Activated CD4-positive, alpha-beta memory T cell treated with anti-CD3 and anti-CD28 coated beads, Interleukin-2, amount 10 ng/mL, durations not matched to agents 7 days and 5 days (primary cell): Measurements from ENCODE around the gene VPS45. TPM values are rescaled to one million over a fixed set of nuclear protein-coding genes. Genes with fewer than 3 reads are reported as not detected.

Source experiments
- CTCF ChIA-PET: fragments of 350-600 bp; sonication (Branson Sonifier 250); formaldehyde crosslinking; loops from one replicate; lab custom pipeline; 2021; ENCODE audit warnings: antibody characterized with exemption, inconsistent platforms; lab: Charles Lee
- POLR2A ChIA-PET: fragments of 350-600 bp; sonication (Branson Sonifier 250); formaldehyde crosslinking; loops from one replicate; lab custom pipeline; 2021; ENCODE audit warnings: antibody characterized with exemption; lab: Charles Lee
- DNase-seq: peaks from one replicate; pipeline ENCODE4 v3.0.0-alpha.2; 2020
- H3K27ac Mint-ChIP-seq: one replicate; pipeline ENCODE4 v1.8.0; 2021; ENCODE audit warnings: mild to moderate bottlenecking, mixed read lengths
- H3K27me3 Mint-ChIP-seq: one replicate; pipeline ENCODE4 v1.8.0; 2021; ENCODE audit warnings: mixed read lengths
- H3K36me3 Mint-ChIP-seq: one replicate; pipeline ENCODE4 v1.8.0; 2021; ENCODE audit warnings: low read depth, mixed read lengths
- H3K4me1 Mint-ChIP-seq: one replicate; pipeline ENCODE4 v1.8.0; 2021; ENCODE audit warnings: mixed read lengths
- H3K4me3 Mint-ChIP-seq: one replicate; pipeline ENCODE4 v1.8.0; 2021; ENCODE audit warnings: mild to moderate bottlenecking, mixed read lengths
- H3K9me3 Mint-ChIP-seq: one replicate; pipeline ENCODE4 v1.8.0; 2021; ENCODE audit warnings: mixed read lengths
- total RNA-seq, 2 experiments: library from RNA; stranded (reverse); gene quantifications; one replicate each; pipeline ENCODE4 v1.2.3, GENCODE V29; 2021

The VPS45 gene
- total RNA-seq, 2 experiments from 2014 or later = 35.4 to 39.0 TPM

GRCh38 chr1:150162862-150163706 is 95.5 kb downstream of the VPS45 start:
- H3K36me3 Mint-ChIP-seq = peaks cover 26% of the 10 kb centered on the region
- ChIA-PET POLR2A (interaction anchor here (0.5 to 4.3 kb wide), 5 partner anchors 12 to 102 kb away, joined by 3 to 47 read pairs (median 6); partner anchors contain the start of genes PLEKHO1 and VPS45), CTCF (interaction anchor here (1.3 to 16.1 kb wide), 4 partner anchors 24 to 273 kb away, joined by 3 to 225 read pairs (median 36); partner anchors contain the start of gene VPS45)
- peaks cover 63% of the 10 kb centered on the region for H3K4me1 Mint-ChIP-seq
- H3K4me3 Mint-ChIP-seq = no peak overlapping the region
- H3K27ac Mint-ChIP-seq = no peak overlapping the region
- no peak for DNase-seq
- H3K9me3 Mint-ChIP-seq = no peaks in the 10 kb centered on the region
- H3K27me3 Mint-ChIP-seq = peaks cover 2% of the 10 kb centered on the region

DNA sequence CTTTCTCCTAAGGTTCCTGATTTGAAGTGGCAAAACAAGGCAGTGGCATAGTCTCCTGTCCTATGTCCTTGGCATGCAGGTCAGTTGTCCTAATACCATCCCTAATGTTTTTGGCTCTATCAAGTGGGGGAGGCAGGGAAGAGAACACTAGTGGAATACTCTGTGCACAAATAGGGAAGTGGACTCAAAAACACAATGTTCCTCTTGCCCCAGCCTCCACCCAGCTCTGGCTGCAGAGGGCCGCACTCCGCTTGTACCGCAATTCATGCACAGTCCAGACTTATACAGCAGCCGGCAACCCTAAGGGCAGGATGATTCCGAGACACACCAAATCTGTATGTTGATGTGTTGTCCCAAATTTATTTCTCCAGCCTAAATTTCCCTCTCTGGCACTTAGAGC is 96.6 kb downstream of the VPS45 start:
- peaks cover 2% of the 10 kb centered on the region for H3K27me3 Mint-ChIP-seq
- no peak for DNase-seq
- peaks cover 15% of the 10 kb centered on the region for H3K36me3 Mint-ChIP-seq
- H3K4me3 Mint-ChIP-seq = no peak overlapping the region
- H3K4me1 Mint-ChIP-seq = peaks cover 54% of the 10 kb centered on the region
- ChIA-PET POLR2A (interaction anchor here (3.7 kb wide), 1 partner anchor 12 kb away, joined by 14 read pairs; no protein-coding TSS in a partner anchor), CTCF (interaction anchor here (1.4 to 16.1 kb wide), 7 partner anchors 22 to 276 kb away, joined by 3 to 225 read pairs (median 5); a partner anchor contains a TSS)
- no peaks in the 10 kb centered on the region for H3K9me3 Mint-ChIP-seq
- no peak overlapping the region for H3K27ac Mint-ChIP-seq

GRCh38 chr1:150164779-150165178 is 97.2 kb downstream of the VPS45 start:
- Mint-ChIP-seq H3K4me3 (no peak overlapping the region), H3K27ac (no peak overlapping the region), H3K9me3 (no peaks in the 10 kb centered on the region), H3K4me1 (peaks cover 48% of the 10 kb centered on the region), H3K36me3 (peaks cover 11% of the 10 kb centered on the region), H3K27me3 (peaks cover 2% of the 10 kb centered on the region)
- CTCF ChIA-PET = interaction anchor here (0.6 to 16.1 kb wide), 14 partner anchors 12 to 276 kb away, joined by 3 to 225 read pairs (median 4); a partner anchor contains a TSS
- POLR2A ChIA-PET = interaction anchor here (1.0 to 3.7 kb wide), 3 partner anchors 13 to 277 kb away, joined by 3 to 14 read pairs (median 4); a partner anchor contains a TSS
- no peak for DNase-seq

DNA sequence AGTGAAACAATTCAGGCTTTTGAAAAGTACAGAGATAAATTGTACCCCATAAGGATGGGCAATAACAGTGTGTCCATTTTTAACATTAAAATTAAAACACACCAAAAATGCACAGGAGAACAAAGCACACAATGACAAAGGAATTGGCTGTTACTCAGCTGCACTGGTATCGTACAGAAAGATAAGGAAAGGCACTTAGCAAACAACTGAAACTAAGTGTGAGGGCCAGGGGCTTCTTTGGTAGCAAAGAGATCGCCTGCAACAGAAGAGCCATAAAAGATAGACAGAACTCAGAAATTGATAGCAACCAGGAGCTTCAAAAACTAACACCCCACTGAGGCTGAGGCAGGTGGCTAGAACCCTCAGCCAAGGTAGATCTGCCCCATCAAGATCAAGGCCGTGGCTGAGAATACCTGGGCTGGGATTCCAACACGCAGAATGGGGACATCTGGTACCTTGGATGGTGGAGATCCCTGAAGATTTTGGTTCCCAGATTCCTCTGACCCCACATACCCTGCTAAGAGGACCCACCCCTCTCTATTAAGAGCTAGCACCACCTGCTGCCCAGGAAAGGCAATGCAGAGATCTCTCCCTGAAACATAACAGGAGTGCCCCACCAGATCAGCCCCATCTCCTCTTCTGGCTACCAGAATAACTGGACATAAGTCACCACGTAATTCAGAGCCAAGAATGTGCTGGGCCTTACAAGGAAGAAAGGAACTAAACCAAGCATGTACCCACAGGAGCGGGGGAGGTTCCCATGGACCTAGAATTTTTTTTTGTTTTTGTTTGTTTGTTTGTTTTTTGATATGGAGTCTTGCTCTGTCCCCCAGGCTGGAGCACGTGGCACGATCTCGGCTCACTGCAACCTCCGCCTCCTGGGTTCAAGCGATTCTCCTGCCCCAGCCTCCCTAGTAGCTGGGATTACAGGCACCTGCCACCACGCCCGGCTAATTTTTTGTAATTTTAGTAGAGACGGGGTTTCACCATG is 98.3 kb downstream of the VPS45 start:
- Mint-ChIP-seq H3K4me1 (peaks cover 37% of the 10 kb centered on the region), H3K9me3 (no peaks in the 10 kb centered on the region), H3K4me3 (no peak overlapping the region), H3K27me3 (peaks cover 2% of the 10 kb centered on the region), H3K36me3 (peaks cover 2% of the 10 kb centered on the region), H3K27ac (no peak overlapping the region)
- POLR2A ChIA-PET = interaction anchor here (1.0 to 3.7 kb wide), 4 partner anchors 9 to 278 kb away, joined by 3 to 14 read pairs (median 4); a partner anchor contains a TSS
- DNase-seq = peak; percentile 62
- CTCF ChIA-PET = interaction anchor here (0.7 to 16.1 kb wide), 21 partner anchors 8 to 277 kb away, joined by 3 to 225 read pairs (median 4); a partner anchor contains a TSS

- ChIA-PET POLR2A (interaction anchor here (0.6 to 1.5 kb wide), 3 partner anchors 10 to 281 kb away, joined by 3 to 10 read pairs (median 5); a partner anchor contains a TSS), CTCF (interaction anchor here (0.5 to 16.1 kb wide), 14 partner anchors 10 to 207 kb away, joined by 3 to 225 read pairs (median 4); partner anchors contain the start of gene VPS45)
- Mint-ChIP-seq H3K4me3 (no peak overlapping the region), H3K36me3 (no peaks in the 10 kb centered on the region), H3K4me1 (peaks cover 13% of the 10 kb centered on the region), H3K27me3 (peaks cover 2% of the 10 kb centered on the region), H3K27ac (no peak overlapping the region), H3K9me3 (no peaks in the 10 kb centered on the region)
- peak; percentile 65 for DNase-seq
Observed at GRCh38 chr1:150168960-150169601, 101.5 kb downstream of the VPS45 start.

DNA sequence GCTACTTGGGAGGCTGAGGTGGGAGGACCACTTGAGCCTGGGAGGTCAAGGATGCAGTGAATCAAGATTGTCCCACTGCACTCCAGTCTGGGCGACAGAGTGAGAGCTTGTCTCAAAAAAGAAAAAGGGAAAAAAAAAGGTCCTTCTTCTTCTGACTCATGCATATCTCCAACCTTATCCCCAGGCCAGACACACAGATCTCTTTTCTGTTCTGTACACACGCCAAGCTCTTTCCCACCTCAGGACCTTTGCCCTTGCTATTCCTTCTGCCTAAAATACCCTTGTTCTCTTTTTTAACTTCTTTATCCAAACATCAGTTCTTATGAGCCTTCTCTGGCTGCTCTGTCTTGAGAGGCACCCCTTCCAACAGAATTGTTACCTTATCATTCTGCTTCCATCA is 104.2 kb downstream of the VPS45 start:
- Mint-ChIP-seq H3K4me1 (no peaks in the 10 kb centered on the region), H3K9me3 (no peaks in the 10 kb centered on the region), H3K27me3 (peaks cover 1% of the 10 kb centered on the region), H3K27ac (no peak overlapping the region), H3K4me3 (no peak overlapping the region), H3K36me3 (no peaks in the 10 kb centered on the region)
- no peak for DNase-seq
- CTCF ChIA-PET = interaction anchor here (6.0 to 16.1 kb wide), 2 partner anchors 15 to 97 kb away, joined by 39 to 225 read pairs; no protein-coding TSS in a partner anchor
- POLR2A ChIA-PET = interaction anchor here (1.1 to 1.8 kb wide), 2 partner anchors 61 to 104 kb away, joined by 4 to 6 read pairs; partner anchors contain the start of gene VPS45

DNA sequence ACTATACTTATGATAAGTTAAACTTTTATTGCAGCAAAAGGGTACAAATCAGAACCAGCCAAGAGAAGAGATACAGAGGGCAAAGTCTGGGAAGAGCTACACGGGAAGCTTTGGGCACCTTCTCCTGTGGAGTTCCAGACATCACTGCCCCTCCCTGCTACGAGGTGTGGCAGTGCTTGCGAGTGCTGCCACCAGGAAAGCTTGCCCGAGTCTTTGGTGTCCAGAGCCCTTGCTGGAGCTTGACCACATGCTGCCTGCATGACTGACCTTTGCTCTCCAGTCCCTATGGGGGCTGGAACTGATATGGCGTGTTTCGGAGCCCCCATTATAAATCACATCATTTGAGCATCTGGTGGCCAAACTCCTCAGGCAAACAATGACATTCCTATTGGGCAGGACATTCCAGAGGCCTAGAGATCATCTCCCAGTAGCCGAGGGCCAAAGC is 105.6 kb downstream of the VPS45 start:
- no peaks in the 10 kb centered on the region for H3K36me3 Mint-ChIP-seq
- H3K27ac Mint-ChIP-seq = no peak overlapping the region
- DNase-seq = no peak
- H3K4me3 Mint-ChIP-seq = no peak overlapping the region
- ChIA-PET CTCF (interaction anchor here (1.0 to 6.0 kb wide), 2 partner anchors 14 to 99 kb away, joined by 3 to 39 read pairs; no protein-coding TSS in a partner anchor), POLR2A (no interaction called here)
- H3K9me3 Mint-ChIP-seq = no peaks in the 10 kb centered on the region
- H3K27me3 Mint-ChIP-seq = no peaks in the 10 kb centered on the region
- no peaks in the 10 kb centered on the region for H3K4me1 Mint-ChIP-seq

GRCh38 chr1:150176593-150176992 is 109.0 kb downstream of the VPS45 start:
- no peaks in the 10 kb centered on the region for H3K27me3 Mint-ChIP-seq
- H3K4me3 Mint-ChIP-seq = no peak overlapping the region
- H3K36me3 Mint-ChIP-seq = no peaks in the 10 kb centered on the region
- H3K9me3 Mint-ChIP-seq = no peaks in the 10 kb centered on the region
- no peak for DNase-seq
- POLR2A ChIA-PET = interaction anchor here (0.9 to 1.5 kb wide), 2 partner anchors 17 to 59 kb away, joined by 3 read pairs; no protein-coding TSS in a partner anchor
- peaks cover 1% of the 10 kb centered on the region for H3K4me1 Mint-ChIP-seq
- no peak overlapping the region for H3K27ac Mint-ChIP-seq
- CTCF ChIA-PET = interaction anchor here (2.6 to 5.4 kb wide), 2 partner anchors 11 to 103 kb away, joined by 8 to 42 read pairs; no protein-coding TSS in a partner anchor

GRCh38 chr1:150178548-150178947 is 111.0 kb downstream of the VPS45 start:
- Mint-ChIP-seq H3K27ac (no peak overlapping the region), H3K4me3 (no peak overlapping the region), H3K4me1 (peaks cover 5% of the 10 kb centered on the region), H3K27me3 (no peaks in the 10 kb centered on the region), H3K9me3 (no peaks in the 10 kb centered on the region), H3K36me3 (no peaks in the 10 kb centered on the region)
- DNase-seq = no peak
- CTCF ChIA-PET = interaction anchor here (1.0 to 5.4 kb wide), 4 partner anchors 9 to 105 kb away, joined by 4 to 42 read pairs (median 6); no protein-coding TSS in a partner anchor
- POLR2A ChIA-PET = interaction anchor here (0.7 kb wide), 1 partner anchor 55 kb away, joined by 3 read pairs; no protein-coding TSS in a partner anchor

DNA sequence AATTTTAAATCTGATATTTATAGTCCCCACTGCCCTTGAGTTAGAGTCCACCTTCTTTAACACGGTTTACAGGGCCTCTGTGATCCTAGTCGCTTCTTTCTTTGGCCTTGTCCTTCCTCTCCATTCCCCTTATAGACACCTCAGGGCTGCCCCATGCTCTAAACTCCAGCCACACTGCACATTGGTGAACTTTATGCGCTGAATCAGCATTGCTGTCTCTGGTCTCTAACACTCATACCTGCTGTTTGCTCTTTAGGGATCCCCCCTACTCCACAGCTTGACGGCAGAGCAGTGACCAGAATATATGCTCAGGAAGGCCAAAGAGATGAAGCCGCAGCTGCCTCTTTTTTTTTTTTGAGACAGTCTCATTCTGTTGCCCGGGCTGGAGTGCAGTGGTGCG is 112.3 kb downstream of the VPS45 start:
- H3K4me1 Mint-ChIP-seq = peaks cover 5% of the 10 kb centered on the region
- ChIA-PET CTCF (interaction anchor here (0.7 kb wide), 1 partner anchor 88 kb away, joined by 3 read pairs; no protein-coding TSS in a partner anchor), POLR2A (no interaction called here)
- no peak for DNase-seq
- no peak overlapping the region for H3K27ac Mint-ChIP-seq
- H3K4me3 Mint-ChIP-seq = no peak overlapping the region
- H3K9me3 Mint-ChIP-seq = no peaks in the 10 kb centered on the region
- H3K27me3 Mint-ChIP-seq = no peaks in the 10 kb centered on the region
- H3K36me3 Mint-ChIP-seq = no peaks in the 10 kb centered on the region

DNA sequence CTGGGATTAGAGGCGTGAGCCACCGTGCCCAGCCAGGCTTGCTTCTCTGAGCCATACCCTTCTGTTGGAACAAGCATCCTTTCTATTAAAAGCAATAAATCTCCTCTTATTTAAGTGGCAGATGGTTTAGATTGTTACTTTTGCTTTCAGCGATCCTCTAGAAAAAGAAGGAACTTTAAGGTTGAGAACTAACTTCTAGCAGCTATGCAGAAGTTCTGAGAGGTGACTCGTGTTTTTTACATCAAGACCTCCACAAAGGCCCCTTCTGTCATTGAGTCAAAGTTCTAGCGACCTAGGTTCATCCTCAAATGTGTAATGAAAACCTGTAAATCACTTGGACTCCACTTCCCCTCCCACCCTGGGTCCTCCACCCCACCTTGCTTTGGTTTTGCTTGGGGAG is 112.9 kb downstream of the VPS45 start:
- Mint-ChIP-seq H3K4me1 (peaks cover 5% of the 10 kb centered on the region), H3K9me3 (no peaks in the 10 kb centered on the region), H3K4me3 (no peak overlapping the region), H3K36me3 (no peaks in the 10 kb centered on the region), H3K27me3 (no peaks in the 10 kb centered on the region), H3K27ac (no peak overlapping the region)
- ChIA-PET POLR2A (interaction anchor here (0.6 kb wide), 1 partner anchor 108 kb away, joined by 3 read pairs; no protein-coding TSS in a partner anchor), CTCF (no interaction called here)
- DNase-seq = no peak
